AG08396 (cell line): ENCODE measurements around the gene SPECC1.
"Not testable (repeated sequence)": the region's sequence is repeated elsewhere in the genome, so short reads cannot be mapped to it uniquely, and the experiment has no call there.

Source experiments
- DNase-seq: peaks from one replicate; pipeline ENCODE4 v3.0.0; 2012; ENCODE audit warnings: low spot score, mixed read lengths

SPECC1 gene

DNA sequence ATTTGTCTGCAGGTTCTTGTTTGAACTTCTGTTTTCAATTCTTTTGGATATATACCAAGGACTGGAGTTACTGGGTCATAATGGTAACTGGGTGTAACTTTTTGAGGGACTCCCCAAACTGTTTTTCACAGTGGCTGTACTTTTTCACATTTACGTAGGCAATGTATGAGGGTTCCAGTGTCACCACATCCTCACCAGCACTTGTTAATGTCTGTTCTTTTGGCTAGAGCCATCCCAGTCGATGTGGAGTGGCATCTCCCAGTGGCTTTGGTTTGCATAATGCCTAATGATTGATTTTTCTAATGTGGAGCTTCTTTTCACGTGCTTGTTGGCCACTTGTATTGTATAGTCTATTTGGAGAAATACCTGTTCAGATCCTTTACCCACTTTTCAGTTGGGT, 59.3 kb downstream of the SPECC1 start:
- no peak for DNase-seq

DNA sequence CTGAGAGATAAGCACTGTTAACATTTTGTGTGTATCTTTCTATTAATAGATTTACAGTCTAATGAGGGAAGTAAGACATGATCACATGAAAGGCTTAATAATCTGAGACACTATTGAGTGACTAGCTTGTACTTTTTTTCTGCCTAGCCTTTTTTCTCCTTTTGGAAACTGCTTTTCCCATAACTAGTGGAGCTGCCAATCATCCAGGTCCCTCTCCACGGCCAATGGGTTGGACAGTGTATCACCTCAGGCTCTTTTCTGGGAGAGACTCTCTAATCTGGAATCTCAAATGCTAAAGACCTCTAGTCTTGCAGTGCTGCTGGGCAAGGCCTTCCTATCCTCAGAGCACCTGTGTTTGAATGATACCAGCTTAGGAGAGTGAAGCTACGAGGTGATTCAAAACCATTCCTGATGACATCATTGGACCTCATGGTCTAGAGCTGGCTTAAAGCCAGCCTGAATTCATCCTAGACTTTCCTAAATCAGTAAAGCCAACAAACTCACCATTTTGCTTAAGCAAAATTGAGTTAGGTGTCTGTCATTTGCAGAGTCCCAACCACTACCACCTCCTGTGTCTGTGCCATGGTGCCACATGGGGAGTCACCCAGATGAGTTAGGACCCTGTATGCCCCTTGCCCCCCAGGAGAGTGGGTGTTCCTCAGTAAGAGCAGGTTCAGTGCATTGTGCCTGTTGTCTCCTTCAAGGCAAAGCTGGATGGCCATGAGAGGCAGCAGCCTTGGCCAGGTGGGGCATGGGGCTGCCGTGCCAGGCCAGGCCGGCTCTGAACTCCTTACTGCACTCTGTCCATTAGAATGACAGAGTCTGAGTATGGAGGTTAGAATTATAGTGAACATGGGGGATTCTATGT, 62.9 kb downstream of the SPECC1 start:
- DNase-seq = no peak

DNA sequence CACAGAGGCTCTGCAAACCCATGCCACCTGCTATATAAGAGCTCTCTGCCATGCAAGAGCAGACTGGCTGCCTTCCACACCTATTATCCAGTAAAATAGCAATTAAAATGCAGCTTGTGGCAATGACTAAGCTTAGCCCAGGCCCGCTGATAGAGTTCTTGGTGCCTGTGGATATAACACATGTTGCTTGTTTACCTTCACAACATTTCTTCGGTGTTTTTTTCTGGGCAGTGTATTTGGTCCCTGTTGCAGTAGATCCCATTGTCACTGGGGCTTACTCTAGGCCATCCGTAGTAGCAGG, 63.5 kb downstream of the SPECC1 start:
- no peak for DNase-seq

DNA sequence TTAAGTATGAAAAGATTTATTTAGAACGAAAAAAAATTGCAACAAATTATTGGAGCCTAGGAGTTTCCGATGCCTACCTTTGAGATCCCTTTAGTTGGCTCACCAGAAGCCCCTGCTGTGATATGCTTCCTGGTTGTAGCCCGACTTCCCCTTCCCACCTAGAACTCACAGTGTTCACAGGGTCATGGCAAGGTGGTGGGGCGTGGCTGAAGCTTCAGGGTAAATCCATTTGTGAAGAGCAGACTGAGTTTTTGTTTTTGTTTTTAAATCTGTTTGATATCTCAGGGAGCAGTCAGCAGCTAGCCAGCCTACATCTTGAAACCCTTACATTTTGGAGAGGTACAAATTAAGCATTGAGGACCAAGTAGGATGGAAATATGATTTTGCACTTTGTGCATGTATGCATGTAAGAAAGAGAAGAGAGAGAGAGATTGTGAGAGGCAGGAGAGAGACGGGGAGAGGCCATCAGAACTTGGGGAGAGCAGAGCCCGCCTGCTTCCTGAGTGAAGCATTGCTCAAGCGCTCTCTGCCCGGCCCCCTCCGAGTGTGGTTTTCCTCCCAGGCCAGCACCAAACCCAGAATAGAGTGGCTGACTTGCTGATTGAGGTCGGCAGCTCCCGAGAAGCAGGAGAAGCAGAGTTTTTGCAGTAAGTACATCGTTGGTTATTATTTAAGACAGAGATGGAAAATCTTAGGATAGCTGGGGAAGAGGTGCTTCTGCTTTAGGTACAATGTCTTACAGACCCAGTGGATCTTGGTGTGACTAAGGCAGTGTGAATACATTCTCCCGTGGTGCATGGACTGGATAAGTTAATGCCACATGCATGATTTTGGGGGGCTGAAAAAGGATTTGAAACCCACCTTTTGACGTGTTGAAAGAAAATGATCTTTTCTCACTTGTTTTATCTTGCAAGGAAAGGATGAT, 64.2 kb downstream of the SPECC1 start:
- DNase-seq = no peak

DNA sequence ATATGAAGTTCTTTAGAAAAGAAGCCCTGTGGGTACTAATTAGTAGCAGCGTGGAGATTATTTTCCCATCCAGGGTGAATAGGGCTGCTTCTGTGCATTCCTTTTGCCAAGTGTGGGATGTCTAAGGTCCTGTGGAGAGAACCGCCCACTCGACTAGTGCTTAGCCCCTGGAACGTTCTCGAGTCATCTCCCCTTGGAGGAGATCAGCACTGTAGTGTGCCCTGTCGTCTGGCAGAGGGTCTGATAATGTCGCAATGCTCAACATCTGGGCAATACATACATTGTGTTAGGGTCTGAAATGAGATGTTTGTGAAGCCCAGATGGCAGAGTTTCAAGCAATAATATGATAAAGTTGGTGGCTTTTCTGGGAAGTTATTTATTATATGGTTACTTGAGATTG, 64.8 kb downstream of the SPECC1 start:
- DNase-seq = no peak

DNA sequence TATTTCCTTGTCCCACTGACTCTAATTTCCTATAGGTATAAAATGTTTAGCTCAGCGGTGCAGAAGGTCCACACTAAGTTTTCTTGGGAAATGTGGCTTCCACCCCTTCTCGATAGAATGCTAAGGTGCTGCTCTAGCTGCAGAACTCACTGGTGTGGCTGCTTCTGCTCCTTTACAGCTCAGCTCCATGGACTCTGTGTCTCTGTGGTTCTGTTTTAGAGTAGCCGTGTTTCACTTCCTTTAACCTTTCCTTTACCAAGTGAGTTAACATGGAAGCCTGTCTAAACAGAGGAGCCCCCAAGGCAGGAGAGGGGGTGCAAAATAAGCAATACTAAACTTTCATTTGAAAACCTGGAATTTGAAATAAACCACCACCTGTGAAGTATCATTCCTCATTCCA, 65.3 kb downstream of the SPECC1 start:
- DNase-seq = no peak

DNA sequence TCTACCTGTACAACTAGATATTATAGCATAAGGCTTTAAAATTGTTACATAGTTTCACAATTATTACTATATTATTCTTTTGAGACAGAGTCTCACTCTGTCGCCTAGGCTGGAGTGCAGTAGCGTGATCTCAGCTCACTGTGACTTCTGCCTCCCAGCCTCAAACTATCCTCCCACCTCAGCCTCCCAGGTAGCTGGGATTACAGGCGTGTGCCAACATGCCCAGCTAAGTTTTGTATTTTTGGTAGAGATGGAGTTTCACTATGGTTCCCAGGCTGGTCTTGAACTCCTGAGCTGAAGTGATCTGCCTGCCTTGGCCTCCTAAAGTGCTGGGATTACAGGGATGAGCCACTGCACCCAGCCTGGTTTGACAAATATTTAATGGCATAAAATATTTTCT, 67.0 kb downstream of the SPECC1 start:
- DNase-seq = not testable (repeated sequence)

DNA sequence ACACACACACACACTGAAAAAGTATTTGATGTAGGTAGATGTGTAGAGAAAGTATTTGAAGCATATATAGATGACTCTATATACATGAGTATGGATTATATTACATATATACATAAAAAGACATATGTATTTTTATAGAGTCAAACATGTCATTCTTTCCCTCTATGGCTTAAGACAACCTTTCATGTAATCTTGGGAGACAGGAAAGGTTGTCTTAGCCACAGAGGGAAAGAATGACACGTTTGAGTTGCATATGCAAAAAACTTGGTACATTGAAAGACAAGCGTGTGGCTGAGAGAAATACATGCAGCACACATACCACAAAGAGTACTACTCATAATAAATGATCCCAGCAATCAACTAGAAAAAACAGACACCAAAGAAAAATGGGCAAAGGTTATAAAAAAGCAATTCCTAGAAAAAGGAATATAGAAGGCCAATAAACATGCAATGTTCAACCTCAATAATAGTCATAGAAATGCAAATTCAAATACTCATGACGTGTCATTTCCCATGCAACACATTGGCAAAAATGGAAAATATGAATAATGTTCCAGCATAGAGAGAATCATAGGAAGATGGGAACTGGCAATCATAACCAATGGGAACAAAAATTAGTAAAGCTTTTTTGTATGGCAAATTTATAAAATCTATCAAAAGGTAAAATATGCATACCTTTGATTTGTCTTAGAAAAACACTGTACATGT, 69.0 kb downstream of the SPECC1 start:
- no peak for DNase-seq

DNA sequence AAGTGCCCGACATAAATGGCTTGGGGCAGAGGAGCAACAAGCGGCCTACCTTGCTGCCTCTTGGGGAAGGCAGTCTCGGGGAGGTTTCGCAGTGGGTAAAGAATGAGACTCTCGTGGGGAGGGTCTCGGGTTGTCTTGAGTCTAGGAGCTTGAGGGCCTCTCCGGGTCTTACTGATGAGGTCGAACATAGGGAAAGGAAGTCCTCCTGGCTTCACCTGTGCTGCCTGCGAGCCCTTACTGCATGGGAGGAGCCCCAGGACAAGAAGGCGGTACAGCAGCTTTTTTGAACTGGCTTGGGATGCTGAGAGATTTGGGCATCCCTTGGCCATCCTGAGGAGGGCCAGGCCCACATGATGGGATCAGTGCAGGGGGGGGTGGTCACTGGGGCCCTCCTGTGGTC, 71.4 kb downstream of the SPECC1 start:
- no peak for DNase-seq

DNA sequence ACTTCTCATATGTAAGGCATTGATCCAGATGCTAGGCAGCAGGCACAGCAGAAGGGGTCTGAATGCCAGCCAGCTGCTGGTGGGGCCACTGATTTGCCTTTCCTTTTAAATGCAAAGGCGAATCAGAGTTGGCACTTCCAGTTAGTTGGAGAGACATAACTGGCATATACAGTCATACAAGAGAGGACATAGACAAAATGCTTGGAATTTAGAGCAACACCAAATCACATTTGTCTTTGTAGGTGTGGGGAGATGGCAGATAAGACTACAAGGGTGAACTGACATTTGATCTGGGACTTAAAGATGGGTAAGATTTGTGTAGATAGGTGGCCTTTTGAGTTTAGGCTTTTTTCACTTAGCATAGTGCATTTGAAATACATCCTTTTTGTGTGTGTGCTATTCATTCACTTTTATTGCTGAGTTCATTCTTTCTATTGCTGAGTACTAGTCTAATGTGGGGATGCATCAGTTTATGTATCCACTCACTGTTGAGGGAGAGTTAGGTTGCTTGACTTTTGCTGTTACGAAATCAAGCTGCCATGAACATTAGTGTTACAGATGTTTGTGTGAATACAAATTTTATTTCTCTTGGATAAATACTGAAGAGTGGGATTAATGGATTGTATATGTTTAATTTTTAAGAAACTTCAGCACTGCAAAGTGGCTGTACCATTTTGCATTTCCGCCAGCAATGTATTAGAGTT, 74.1 kb downstream of the SPECC1 start:
- DNase-seq = no peak

DNA sequence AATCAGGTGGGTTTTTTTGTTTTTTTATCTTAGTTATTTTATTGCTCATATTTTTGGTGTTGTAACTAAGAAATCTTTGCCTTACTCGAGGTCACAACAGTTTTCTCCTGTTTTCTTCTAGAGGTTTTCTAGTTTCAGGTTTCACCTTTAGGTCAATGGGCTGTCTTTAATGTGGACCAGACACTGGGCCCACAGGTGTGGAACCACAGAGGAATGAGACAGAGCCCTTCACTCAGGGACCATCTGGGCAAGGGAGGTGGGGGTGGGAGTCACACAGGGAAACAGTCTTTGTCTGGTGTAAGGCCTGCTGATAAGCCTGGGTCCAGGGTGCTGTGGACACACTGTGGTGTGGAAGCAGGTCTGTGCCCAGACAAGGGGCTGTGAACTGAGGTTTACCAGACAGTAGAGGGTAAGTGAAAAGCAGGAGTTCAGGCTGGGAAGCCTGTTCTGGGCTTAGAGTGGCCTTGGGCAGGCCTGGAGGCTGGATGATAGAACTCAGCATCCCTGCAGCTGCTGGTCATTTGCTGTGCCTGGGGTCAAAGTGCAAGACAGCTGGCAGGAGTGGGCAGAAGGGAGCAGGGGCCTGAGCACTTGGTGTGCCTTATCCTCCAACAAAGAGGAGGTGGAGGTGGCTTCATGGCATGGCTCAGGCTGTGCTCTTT, 75.6 kb downstream of the SPECC1 start:
- no peak for DNase-seq

DNA sequence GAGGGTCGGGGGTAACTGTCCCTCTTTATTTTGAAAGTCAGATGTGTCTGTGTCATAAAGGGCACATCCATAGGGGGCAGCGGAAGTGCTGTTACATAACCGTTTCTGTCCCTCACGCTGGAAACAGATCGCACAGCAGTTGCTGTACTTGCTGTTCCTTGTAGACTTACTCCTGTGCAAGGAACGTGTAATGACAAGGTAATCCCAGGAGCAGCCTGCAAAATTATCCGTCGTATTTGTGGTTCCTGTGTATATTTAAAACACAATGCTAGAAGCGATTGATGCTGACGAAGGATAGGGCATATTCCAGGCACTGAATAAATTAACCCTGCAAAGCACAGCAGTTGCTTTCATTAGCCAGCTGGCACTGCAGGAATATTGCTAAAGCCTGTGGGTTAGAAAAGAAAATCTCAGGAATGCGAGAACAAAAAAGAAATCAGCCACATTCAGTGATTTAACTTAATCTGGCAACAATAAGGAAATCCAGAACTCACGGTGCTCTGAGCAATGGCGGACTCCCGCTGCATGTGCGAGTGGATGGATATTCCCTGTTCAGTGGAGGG, 76.2 kb downstream of the SPECC1 start:
- DNase-seq = no peak

DNA sequence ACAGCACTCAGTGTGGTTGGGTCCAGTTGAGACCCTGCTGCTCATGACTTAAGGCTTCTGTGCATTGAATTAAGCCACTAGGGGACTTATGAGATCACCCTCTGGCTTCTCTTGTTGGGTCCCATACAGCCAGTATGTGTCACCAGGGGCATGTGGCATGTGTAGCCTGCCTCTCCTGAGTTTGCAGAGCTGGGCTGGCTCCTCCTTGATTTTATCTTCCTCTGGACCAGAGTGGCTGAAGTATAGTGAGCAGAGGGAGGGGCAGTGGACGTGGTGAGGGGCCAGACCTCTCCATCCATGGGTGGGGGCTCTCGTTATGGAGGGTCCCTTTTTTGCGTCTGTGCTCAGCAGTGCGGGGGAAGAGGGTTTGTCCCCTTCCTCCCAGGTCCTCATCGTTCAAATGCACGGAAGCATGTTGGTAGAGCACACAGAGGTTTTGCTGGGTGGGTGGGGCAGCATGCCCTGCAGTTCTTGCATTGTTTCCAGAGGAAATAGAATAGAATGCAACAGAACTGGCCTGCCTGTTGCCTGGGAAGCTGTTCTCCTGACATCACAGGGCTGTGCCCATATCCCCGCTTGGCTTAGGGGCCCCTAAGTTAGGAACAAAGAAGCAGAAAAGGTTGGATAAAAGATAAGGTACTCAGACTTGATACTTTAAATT, 77.4 kb downstream of the SPECC1 start:
- DNase-seq = no peak

DNA sequence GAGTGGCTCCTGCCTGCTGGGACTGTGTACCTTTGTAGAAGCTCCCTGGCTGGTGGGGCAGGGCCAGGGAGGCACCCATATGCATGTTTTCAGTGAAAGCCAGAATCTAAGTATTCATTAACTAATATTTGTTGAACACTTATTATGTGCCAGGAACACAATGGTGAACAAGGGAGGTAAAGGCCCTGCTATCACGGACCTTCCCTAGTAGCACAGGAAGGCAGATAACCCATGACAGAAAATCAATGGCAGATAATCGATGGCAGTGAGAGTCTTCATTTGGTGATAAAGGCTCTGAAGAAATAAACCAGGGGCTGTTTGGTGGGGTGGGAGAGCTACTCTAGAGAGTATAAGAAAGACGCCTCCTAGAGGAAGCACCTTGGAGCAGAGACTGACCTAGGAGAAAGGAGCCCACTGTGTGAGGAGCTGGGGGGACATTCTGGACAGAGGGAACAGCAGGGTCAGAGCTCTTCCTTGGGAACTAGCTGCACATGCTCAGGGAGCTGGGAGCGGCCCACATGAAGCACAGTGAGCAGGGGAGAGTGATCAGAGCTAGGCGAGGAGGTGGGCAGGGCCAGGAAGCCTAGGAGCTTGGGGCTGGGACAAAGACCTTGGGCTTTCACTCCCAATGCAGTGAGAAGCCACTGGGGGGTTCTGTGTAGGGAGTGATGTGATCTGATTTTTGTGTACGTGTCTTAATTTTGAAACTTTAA, 78.5 kb downstream of the SPECC1 start:
- DNase-seq = no peak

DNA sequence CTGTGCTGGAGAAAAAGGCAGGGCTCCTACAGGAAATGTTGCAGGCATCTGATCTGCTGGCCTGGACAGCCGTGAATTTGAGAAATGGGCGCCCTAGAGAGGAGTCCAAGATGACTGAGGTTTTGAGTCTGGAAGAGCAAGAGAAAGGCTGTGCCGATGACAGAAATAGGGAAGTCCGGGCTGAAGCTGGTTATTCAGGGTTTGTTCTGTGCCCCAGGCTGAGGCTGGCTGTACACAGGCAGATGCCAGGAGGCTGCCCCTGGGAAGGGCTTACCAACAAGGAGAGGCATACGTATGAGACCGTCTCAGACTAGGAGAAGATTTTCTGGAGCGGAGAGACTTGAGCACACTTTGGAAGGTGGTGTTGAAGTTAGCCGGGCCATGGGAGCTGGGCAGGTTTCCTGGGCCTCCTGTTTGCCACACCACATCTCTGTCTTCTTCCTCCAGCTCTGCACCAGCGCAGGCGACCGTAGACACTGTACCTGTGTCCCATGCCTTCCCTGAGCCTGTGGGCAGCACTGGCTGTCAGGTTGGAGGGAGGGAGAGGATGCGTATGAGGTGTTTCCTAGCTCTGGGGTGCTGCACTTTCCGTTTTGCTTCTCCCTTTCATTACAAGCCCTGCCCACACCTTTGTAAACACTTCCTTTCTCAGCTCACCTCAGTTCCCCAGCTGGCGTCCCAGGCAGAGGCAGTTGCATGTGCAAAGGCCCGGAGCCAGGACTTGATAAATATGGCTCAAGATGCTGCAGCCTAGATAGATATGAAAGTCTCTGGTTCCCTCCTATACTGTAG, 80.8 kb downstream of the SPECC1 start:
- DNase-seq = no peak

DNA sequence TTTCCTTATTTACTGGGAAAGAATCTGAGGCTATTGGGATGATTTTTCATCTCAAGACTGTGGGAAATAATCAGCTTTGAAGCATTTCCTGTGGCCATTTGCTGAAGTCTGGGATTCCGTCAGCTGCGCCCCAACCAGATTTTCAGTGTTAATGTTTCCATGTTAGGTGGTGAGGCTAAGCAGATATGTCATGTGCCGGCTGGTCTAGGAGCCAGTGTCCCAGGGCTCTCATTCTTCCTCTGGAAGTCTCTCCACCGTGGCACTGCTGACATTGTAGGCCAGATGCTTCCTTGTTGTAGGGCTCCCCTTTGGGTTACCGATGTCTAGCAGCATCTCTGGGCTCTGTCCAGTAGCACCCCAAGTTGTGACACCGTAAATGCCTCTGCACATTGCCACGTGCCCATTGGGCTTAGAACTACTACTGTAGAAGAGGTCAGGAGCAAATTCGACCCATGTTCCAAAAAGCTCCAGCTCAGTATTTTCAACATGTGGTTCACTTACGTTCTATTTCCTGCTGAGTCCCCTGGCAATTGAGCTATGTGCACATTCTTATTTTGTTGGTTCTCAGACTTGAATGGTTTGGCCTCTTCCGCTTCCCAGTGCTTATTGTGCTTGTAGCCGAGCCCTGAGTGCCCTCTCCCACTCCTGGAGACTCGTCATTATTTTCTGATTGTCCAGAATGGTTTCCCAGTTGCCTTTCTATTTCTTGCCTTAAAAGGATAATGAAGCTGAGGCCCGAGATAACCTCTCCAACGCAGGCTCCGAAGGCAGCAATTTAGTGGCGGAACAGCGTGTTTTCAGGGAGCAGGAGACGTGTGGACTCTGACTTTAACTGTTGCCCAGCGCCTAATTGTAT, 82.2 kb downstream of the SPECC1 start:
- no peak for DNase-seq

DNA sequence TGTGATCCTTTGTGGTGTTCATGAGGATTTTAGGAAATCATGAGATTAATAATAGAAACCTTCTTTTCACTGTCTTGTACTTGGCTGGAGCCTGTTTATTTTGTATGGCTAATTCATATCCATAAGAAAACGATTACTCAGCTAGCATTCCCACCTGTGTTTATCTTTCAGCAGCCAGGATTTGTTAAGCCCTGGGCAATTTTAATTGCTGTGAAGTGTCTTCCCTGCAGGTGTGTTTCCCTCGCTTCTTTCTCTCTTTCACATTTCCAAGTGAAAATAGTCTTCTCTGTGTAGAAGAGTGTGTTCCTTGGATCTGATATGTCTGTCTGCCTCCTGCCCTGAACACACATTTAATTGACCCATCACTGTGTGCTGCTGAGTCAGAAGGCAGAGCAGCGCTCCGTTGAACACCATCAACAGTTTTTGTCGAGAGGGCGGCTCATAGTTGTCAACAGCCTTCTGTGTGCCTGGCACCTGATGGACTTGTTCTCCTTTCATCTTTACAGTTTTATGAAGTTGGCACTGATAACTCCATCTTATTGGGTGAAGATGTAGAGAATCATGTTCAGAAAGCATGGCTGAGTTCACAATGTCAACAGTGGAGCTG, 83.2 kb downstream of the SPECC1 start:
- DNase-seq = no peak
